Mesodermal cell (in vitro differentiated cells): ENCODE data around the gene PRKRIP1.
"Not testable (repeated sequence)": the region's sequence is repeated elsewhere in the genome, so short reads cannot be mapped to it uniquely, and the experiment has no call there.

Experiments used
- H3K27ac ChIP-seq: 2 replicates; pipeline ENCODE4 v1.7.0; 2013; ENCODE audit warnings: mild to moderate bottlenecking, low read depth, low read length, moderate library complexity; ENCODE audit not compliant: severe bottlenecking
- H3K36me3 ChIP-seq: 2 replicates; pipeline ENCODE4 v1.7.1; 2013; ENCODE audit warnings: mild to moderate bottlenecking, low read length, moderate library complexity; ENCODE audit not compliant: control insufficient read depth, insufficient read depth
- H3K4me1 ChIP-seq: one replicate; pipeline ENCODE4 v1.7.1; 2013; ENCODE audit warnings: mild to moderate bottlenecking, low read length; ENCODE audit not compliant: insufficient read depth, control insufficient read depth, poor library complexity, severe bottlenecking
- H3K4me3 ChIP-seq: 2 replicates; pipeline ENCODE4 v1.7.0; 2013; ENCODE audit warnings: low read length, control low read depth, mild to moderate bottlenecking; ENCODE audit not compliant: insufficient read depth, poor library complexity, severe bottlenecking; ENCODE audit errors: extremely low read depth
- H3K9me3 ChIP-seq: 2 replicates; pipeline ENCODE4 v1.7.1; 2013; ENCODE audit warnings: mild to moderate bottlenecking, low read length, moderate library complexity; ENCODE audit not compliant: control insufficient read depth
- WGBS, 2 experiments: methylation state at CpG; one replicate each; pipeline ENCODE4 v1.1.5; 2013; ENCODE audit warnings: missing lambda C conversion rate in 2 of 2; ENCODE audit not compliant: insufficient coverage in 2 of 2; 5-methylcytosine and 5-hydroxymethylcytosine counted together

Gene PRKRIP1

DNA sequence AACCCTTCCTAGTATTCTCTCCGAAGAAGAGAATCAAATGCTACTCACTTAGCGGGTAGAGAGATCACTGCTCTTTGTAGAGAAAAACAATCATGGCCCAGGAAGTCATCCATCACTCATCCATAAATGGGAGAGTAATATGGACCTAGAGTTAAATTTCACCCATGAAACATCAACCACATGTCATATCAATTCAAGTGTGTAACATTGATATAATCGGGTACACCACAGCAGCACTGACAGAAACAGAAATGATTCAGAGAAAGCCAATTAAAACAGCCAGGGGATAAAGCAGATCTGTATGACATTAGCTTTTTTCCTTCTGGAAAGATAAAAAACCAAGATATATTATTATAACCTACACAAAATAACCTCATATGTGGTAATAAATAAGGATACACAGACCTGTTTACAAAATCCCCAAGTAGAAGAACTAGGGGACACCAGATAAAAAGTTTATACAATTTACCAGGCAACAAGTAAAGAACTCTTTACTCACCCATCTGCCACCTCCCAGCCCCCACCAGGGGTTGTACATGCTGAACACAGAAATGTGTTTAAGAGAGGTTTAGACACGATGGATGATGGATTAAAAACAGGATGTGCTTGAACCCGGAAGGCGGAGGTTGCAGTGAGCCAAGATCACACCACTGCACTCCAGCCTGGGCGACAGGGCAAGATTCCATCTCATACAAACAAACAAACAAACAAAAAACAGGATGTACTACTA, 14.3 kb upstream of the PRKRIP1 start:
- H3K36me3 ChIP-seq: peaks cover 66% of the 10 kb centered on the region
- WGBS, 2 experiments: 100% methylated on average over 1 of the region's 7 CpGs; no CpG with 5 or more reads in 1 of the 2 experiments

DNA sequence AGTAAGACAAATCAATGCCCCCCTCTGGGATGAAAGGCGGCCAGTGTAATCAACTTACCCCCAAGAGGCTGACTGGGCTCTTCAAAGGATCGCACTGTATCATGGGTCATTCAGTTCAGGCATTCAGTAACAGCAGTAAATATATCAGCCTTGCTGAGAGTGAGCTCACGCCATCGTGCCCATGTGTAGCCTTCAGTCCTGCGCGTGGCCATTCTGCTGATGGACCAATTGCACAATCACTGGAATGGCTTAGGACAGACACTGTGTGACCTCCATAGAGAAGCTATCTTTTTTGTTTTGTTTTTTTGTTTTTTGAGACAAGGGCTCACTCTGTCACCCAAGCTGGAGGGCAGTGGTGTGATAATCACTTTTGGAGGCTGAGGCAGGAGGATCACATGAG, 9.1 kb upstream of the PRKRIP1 start:
- Histone ChIP-seq H3K27ac (no peak overlapping the region), H3K4me3 (no peak overlapping the region), H3K4me1 (no peaks in the 10 kb centered on the region), H3K36me3 (peaks cover 41% of the 10 kb centered on the region), H3K9me3 (no peaks in the 10 kb centered on the region)
- 95 to 96% methylated on average over 6 of the region's 6 CpGs for WGBS, 2 experiments

More for the DNA sequence above, 14.3 kb upstream of the PRKRIP1 start:
- not testable (repeated sequence) for H3K4me3 ChIP-seq, H3K27ac ChIP-seq, H3K9me3 ChIP-seq, H3K4me1 ChIP-seq

DNA sequence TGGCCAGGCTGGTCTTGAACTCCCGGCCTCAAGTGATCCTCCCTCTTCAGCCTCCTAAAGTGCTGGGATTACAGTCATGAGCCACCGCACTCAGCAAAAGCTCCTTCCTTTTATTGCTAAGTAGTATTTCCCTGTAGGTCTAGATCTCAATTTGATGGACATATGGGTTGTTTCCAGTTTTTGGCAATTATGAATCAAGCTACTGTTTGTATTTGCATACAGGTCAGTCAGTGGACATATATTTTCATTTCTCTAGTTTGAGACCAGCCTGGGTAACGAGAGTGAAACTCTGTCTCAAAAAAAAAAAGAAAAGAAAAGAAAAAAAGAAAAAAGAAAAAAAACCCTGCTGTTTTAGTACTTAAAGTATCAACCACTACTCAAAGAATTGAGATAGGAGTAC, 6.4 kb upstream of the PRKRIP1 start:
- WGBS, 2 experiments: no CpG with 5 or more reads among the region's 3 CpGs
- H3K36me3 ChIP-seq: peaks cover 51% of the 10 kb centered on the region
- no peaks in the 10 kb centered on the region for H3K9me3 ChIP-seq
- no peak overlapping the region for H3K27ac ChIP-seq
- H3K4me1 ChIP-seq: peaks cover 12% of the 10 kb centered on the region
- H3K4me3 ChIP-seq: no peak overlapping the region

DNA sequence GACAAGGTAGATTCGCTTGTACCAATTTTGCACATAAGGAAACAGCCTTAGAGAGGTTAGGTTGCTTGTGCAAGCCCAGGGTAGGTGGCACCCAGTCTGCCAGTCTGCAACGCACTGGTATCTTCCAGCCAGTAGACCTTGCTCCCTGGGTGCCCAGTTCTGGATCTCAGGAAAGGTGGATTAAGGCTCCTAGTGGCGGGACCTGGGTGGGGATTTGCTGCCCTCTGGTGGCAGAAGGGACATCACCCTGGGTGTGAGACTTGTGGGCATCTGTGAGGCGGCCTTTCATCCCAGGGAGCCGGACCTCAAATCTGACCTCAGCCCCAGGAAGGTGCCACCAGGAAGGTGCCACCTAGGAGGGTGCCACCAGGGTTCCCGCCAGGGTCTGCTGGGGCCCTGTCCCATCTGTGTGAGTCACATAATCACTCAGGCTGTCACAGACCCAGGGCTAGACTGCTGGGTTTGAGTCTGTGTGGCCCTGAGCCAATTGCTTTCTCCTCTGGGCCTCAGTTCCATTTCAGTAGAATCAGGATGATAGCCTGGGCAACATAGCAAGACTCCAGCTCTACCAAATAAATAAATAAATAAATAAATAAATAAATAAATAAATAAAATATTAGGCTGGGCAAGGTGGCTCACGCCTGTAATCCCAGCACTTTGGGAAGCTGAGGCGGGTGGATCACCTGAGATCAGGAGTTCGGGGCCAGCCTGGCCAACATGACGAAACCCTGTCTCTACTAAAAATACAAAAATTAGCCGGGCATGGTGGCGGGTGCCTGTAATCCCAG, 5.3 kb upstream of the PRKRIP1 start:
- H3K9me3 ChIP-seq: no peaks in the 10 kb centered on the region
- H3K4me1 ChIP-seq: peaks cover 18% of the 10 kb centered on the region
- WGBS, 2 experiments: 51 to 63% methylated on average over 5 of the region's 12 CpGs
- no peak overlapping the region for H3K27ac ChIP-seq
- H3K36me3 ChIP-seq: peaks cover 42% of the 10 kb centered on the region
- no peak overlapping the region for H3K4me3 ChIP-seq

DNA sequence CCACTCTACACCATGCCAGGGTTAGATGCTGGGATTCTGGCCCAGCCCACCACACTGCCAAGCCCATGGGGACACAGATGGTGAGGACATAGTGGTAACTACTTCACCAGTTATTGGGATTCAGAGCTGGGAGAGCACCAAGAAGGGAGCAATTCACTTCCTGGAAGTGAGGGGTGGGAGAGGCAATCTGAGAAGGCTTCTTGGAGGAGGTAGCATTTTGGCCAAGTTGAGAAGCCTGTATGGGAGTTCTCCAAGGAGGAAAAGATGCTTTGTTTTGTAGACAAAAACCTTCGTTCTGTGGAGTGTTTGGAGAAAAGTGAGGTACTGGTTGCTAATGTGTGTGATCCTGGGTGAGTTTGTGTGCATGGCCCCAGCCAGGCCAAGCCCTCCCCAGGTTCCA, 3.8 kb upstream of the PRKRIP1 start:
- Histone ChIP-seq H3K4me3 (no peak overlapping the region), H3K36me3 (peaks cover 29% of the 10 kb centered on the region), H3K9me3 (no peaks in the 10 kb centered on the region), H3K4me1 (peaks cover 21% of the 10 kb centered on the region), H3K27ac (no peak overlapping the region)
- WGBS, 2 experiments: 100% methylated on average over 1 of the region's 1 CpG

DNA sequence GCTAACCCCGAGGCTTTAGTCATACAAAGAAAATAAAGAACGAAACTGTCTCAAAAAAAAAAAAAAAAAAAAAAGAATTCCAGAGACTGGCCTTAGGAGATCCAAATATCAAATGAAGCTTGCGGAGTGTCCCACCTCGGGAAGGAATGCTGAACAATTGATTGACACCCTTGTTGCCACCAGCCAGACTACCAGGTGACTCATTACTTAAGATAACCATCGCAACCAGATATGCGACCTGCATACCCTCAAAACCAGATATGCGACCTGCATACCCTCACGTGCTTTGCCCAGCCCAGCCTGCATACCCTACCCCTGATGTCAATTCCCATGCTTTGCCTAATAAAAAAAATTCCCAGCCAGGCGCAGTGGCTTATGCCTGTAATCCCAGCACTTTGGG, 2.7 kb upstream of the PRKRIP1 start:
- WGBS, 2 experiments: 85 to 94% methylated on average over 7 to 9 of the region's 9 CpGs
- peaks cover 21% of the 10 kb centered on the region for H3K4me1 ChIP-seq
- H3K36me3 ChIP-seq: peaks cover 40% of the 10 kb centered on the region
- H3K4me3 ChIP-seq: no peak overlapping the region
- H3K9me3 ChIP-seq: no peaks in the 10 kb centered on the region
- peak overlapping the region; percentile 53 for H3K27ac ChIP-seq

DNA sequence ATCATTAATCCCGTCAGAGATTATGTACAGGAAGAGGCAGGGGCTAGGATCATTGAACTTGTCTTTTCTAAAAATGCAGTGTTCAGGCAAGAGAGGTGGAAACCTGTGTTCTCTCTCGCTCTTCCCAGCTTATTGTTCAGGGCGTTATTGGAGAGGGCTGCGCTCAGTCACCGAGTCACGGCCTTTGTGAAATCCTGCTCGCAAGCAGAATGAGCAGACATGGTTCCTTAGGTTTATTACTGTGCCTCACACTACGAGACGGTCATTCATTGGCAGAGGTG, 631 bp upstream of the PRKRIP1 start:
- Histone ChIP-seq H3K4me1 (peaks cover 21% of the 10 kb centered on the region), H3K9me3 (no peaks in the 10 kb centered on the region), H3K36me3 (peaks cover 55% of the 10 kb centered on the region), H3K27ac (peak overlapping the region; percentile 97), H3K4me3 (peak overlapping the region; percentile 80)
- WGBS, 2 experiments: 20 to 22% methylated on average over 6 to 9 of the region's 9 CpGs

DNA sequence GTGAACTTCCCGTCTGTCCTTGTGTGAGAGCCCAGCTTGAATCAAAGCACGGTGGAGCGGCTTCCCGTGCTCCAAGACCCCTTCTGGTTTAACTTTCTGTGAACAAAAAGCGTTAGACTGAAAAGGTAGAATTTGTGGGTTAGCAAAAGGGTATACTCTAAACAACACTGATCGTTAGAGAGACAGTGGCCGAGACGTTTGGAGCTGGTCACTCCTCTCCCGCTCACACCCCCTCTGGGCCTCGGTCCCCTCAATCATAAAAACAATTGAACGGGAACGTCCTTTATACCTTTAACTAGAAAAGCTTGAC, 502 bp downstream of the PRKRIP1 start:
- Histone ChIP-seq H3K36me3 (peaks cover 59% of the 10 kb centered on the region), H3K4me1 (peaks cover 21% of the 10 kb centered on the region), H3K9me3 (no peaks in the 10 kb centered on the region), H3K4me3 (peak overlapping the region; percentile 80), H3K27ac (peak overlapping the region; percentile 97)
- WGBS, 2 experiments: 0 to 3% methylated on average over 4 of the region's 12 CpGs

DNA sequence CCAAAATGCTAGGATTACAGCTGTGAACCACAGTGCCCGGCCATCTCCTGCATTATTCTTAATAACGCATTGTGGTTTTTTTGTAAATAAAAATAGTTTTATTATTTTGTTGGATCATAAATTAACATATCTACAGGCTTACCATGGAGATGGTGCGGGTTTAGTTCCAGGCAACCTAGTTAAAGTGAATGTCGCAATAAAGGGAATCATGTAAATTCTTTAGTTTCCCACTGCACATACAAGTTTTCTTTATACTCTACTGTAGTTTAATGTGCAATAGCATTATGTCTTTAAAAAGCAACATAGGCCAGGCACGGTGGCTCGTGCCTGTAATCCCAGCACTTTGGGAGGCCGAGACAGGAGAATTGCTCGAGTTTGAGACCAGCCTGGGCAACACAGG, 2.4 kb downstream of the PRKRIP1 start:
- Histone ChIP-seq H3K4me1 (peaks cover 15% of the 10 kb centered on the region), H3K36me3 (peaks cover 60% of the 10 kb centered on the region), H3K4me3 (no peak overlapping the region), H3K27ac (no peak overlapping the region), H3K9me3 (no peaks in the 10 kb centered on the region)
- 91 to 98% methylated on average over 4 of the region's 8 CpGs for WGBS, 2 experiments

DNA sequence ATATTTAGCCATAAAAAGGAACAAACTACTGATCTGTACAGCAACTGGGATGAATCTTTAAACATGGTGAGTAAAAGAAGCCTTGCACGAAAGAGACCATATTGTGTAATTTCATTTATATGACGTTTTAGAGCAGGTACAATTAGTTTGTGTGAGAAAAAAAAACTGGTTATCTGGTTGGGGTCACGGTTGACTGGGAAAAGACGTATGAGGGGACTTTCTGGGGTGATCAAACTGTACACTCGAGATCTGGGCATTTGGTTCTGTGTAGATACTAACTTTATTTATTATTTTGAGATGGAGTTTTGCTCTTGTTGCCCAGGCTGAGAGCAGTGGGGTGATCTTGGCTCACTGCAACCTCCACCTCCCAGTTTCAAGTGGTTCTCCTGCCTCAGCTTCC, 4.2 kb downstream of the PRKRIP1 start:
- Histone ChIP-seq H3K36me3 (peaks cover 75% of the 10 kb centered on the region), H3K4me1 (peaks cover 9% of the 10 kb centered on the region), H3K4me3 (no peak overlapping the region), H3K27ac (no peak overlapping the region), H3K9me3 (no peaks in the 10 kb centered on the region)
- 88 to 96% methylated on average over 5 of the region's 5 CpGs for WGBS, 2 experiments

DNA sequence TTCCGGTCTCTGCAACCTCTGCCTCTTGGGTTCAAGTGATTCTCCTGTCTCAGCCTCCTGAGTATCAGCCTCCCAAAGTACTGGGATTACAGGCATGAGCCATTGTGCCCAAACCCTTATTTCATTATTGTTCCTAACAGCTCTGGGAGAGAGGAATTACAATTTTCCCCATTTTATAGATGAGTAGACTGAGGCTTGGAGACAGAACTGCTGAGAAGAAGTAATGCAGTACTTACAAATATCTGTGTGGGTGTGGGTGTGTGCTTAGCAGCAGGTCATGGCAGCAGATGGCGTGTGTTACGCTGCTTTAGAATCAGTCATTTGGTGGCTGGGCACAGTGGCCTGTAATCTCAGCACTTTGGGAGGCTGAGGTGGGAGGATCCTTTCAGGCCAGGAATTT, 7.4 kb downstream of the PRKRIP1 start:
- 80 to 96% methylated on average over 1 to 2 of the region's 3 CpGs for WGBS, 2 experiments

More for the DNA sequence above, 7.4 kb downstream of the PRKRIP1 start:
- no peaks in the 10 kb centered on the region for H3K4me1 ChIP-seq
- no peaks in the 10 kb centered on the region for H3K9me3 ChIP-seq
- peak overlapping the region; percentile 13 for H3K27ac ChIP-seq
- H3K36me3 ChIP-seq: peaks cover 95% of the 10 kb centered on the region
- H3K4me3 ChIP-seq: no peak overlapping the region
